Sigmoid colon (tissue), 7 donors: ENCODE measurements around the gene CCDC77. TPM values are rescaled to one million over a fixed set of nuclear protein-coding genes. Genes with fewer than 3 reads are reported as not detected.

Experiments used
- DNase-seq: peaks from one replicate; pipeline ENCODE4 v3.0.0-alpha.2; 2019
- H3K27ac ChIP-seq, 4 donors: fragments of 200-600 bp; sonication (generic); one replicate each; pipeline ENCODE4 v1.5.1; 2016 to 2019; ENCODE audit warnings: mild to moderate bottlenecking in 1 of 4
- H3K27me3 ChIP-seq, 3 donors: fragments of 200-600 bp; sonication (generic); one replicate each; pipeline ENCODE4 v1.5.1; 2019; ENCODE audit warnings: mild to moderate bottlenecking in 1 of 3
- H3K36me3 ChIP-seq, 4 donors: fragments of 200-600 bp; sonication (generic); one replicate each; pipeline ENCODE4 v1.5.1; 2016 to 2019
- H3K4me1 ChIP-seq, 4 donors: fragments of 200-600 bp; sonication (generic); one replicate each; pipeline ENCODE4 v1.5.1; 2017 to 2019
- H3K4me3 ChIP-seq, 4 donors: fragments of 200-600 bp; sonication (generic); one replicate each; pipeline ENCODE4 v1.5.1; 2017 to 2019; ENCODE audit warnings: mild to moderate bottlenecking in 2 of 4, moderate library complexity in 1 of 4
- H3K9me3 ChIP-seq, 4 donors: fragments of 200-600 bp in 3 of 4; sonication (generic) in 3 of 4; one replicate each; pipeline versions ENCODE4 v1.5.1 to v1.6.1; 2013 to 2019
- EP300 ChIP-seq, 4 donors: sonication (generic); formaldehyde crosslinking; IDR thresholded peaks; one replicate each; pipeline ENCODE4 v1.6.1; 2017; ENCODE audit warnings: antibody characterized with exemption in 4 of 4
- POLR2A ChIP-seq, 2 donors: fragments of 450-650 bp; IDR thresholded peaks; one replicate each; pipeline ENCODE4 v1.6.1; 2016; ENCODE audit warnings: antibody characterized with exemption in 2 of 2, mild to moderate bottlenecking in 2 of 2, moderate library complexity in 2 of 2
- POLR2AphosphoS5 ChIP-seq, 4 donors: sonication (generic); formaldehyde crosslinking; IDR thresholded peaks; one replicate each; pipeline ENCODE4 v1.6.1; 2017; ENCODE audit warnings: antibody characterized with exemption in 4 of 4
- WGBS, 2 donors: extraction: QIAGEN DNeasy Blood & Tissue Kit; methylation state at CpG; one replicate each; pipeline ENCODE4 v1.1.7; 2013; 5-methylcytosine and 5-hydroxymethylcytosine counted together
- intact Hi-C: fragments of 100-400 bp; cut with DNase I; formaldehyde crosslinking; loops from one replicate; pipeline ENCODE4 v1.15.1; 2023
- polyA plus RNA-seq, 3 donors: library from polyadenylated mRNA; stranded (reverse); fragments of 200-250 nt; gene quantifications; one replicate each; pipeline ENCODE4 v1.2.3, GENCODE V29; 2013
- total RNA-seq, 4 donors: library from RNA; depleted of rRNA; stranded (reverse); fragments of >200 nt; gene quantifications; one replicate each; pipeline ENCODE4 v1.1.0, GENCODE V29; 2016
- TF ChIP-seq, protein P1 (sequence below), 4 experiments: fragments of 450-650 bp in 3 of 4; fragments of 200-600 bp in 1 of 4; IDR thresholded peaks; one replicate each; pipeline ENCODE4 v1.5.1; 2016 to 2019; ENCODE audit warnings: antibody characterized with exemption in 4 of 4, mild to moderate bottlenecking in 3 of 4, moderate library complexity in 2 of 4
- donor health status: healthy with polysubstance abuse.
- donor health status: Bipolar disorder and iron deficiency.
- donor health status: healthy.

Gene CCDC77
- total and polyA plus RNA-seq, 7 donors = 2.8 to 8.6 (median 5.8) TPM

DNA sequence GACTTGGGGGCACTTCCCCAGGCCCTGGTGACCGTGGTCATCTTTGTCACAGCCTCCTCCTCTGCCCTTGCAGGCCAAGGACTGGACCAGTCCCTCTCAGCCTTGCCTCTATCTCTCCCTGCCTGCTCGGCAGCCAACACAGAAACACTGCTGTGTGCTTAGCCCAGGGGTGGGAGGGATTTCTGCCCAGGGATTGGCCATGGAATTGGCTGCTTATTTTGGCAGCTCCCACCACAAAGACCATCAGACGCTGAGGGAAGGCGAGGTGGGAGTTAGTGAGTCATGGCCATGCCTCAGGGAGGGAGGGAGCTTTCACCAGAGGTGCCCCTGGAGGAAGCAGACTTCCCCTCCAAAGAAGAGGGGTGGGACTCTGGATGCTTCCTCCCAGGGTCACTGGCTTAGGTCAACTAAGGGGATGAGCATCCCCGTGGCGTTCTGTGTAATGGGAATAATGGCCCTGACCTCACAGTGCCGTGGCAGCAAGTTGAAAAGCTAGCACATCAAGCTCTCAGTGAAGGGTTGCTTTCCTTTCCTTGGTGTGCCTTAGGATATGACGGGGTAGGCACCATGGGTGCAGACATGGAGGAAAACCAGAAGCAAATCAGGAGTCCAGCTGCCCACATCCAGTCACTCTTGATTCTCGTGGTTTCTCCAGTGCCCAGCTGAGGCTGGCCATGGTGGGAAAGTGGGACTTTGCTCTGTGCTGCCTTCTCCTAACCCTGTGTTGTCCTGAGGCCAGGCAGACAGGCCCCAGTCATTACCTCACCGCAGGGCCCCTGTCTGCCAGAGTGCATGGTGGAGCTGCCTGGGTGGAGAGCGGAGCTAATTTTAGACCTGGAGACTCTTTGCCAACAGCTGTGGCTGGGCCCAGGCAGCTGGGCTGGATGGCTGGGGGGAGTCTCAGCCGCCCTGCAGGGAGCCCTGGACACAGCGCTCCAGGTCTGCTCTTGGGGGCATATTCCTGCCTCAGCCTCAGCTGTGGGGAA lies 79.7 kb downstream of the CCDC77 start:
- Histone ChIP-seq H3K9me3 (no peaks in the 10 kb centered on the region), H3K27ac (peak overlapping the region in 2 of 4 donors; percentile 33 to 59), H3K27me3 (no peaks in the 10 kb centered on the region), H3K4me3 (no peak overlapping the region), H3K4me1 (peaks cover 0 to 13% (median 12%) of the 10 kb centered on the region in 4 donors), H3K36me3 (no peaks in the 10 kb centered on the region)
- intact Hi-C loops = no loop called here
- TF ChIP-seq POLR2A (IDR thresholded peaks at IDR 0.05) (no peak), EP300 (IDR thresholded peaks at IDR 0.05) (no peak), POLR2AphosphoS5 (IDR thresholded peaks at IDR 0.05) (no peak)
- TF ChIP-seq, protein P1, sequence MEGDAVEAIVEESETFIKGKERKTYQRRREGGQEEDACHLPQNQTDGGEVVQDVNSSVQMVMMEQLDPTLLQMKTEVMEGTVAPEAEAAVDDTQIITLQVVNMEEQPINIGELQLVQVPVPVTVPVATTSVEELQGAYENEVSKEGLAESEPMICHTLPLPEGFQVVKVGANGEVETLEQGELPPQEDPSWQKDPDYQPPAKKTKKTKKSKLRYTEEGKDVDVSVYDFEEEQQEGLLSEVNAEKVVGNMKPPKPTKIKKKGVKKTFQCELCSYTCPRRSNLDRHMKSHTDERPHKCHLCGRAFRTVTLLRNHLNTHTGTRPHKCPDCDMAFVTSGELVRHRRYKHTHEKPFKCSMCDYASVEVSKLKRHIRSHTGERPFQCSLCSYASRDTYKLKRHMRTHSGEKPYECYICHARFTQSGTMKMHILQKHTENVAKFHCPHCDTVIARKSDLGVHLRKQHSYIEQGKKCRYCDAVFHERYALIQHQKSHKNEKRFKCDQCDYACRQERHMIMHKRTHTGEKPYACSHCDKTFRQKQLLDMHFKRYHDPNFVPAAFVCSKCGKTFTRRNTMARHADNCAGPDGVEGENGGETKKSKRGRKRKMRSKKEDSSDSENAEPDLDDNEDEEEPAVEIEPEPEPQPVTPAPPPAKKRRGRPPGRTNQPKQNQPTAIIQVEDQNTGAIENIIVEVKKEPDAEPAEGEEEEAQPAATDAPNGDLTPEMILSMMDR (IDR thresholded peaks at IDR 0.05) = no peak
- 81 to 88% methylated on average over 13 of the region's 13 CpGs for WGBS, 2 donors
- DNase-seq = peak; percentile 65

DNA sequence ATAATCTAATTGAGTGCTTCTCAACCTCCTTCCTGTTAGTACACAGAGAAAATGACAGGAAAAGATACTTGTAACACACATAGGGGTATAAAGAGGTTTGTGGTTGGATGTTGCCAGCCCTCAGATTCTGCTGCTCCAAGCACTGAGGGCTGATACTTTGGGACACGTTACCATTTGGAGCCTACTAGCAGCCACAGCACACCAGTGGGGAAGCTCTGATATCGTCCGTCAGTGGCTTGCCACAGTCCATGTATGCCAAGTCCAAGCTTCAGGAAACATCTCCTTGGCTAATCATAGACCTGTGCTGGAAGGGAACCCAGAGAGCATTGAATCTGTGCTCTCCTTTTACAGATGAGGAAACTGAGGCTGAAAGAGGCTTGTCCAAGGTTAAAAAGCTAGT lies 80.6 kb downstream of the CCDC77 start:
- Histone ChIP-seq H3K27ac (no peak overlapping the region), H3K9me3 (no peaks in the 10 kb centered on the region), H3K4me3 (no peak overlapping the region), H3K36me3 (no peaks in the 10 kb centered on the region), H3K27me3 (no peaks in the 10 kb centered on the region), H3K4me1 (peaks cover 0 to 13% (median 12%) of the 10 kb centered on the region in 4 donors)
- WGBS, 2 donors = 77 to 88% methylated on average over 3 of the region's 3 CpGs
- DNase-seq = no peak
- intact Hi-C loops = no loop called here
- TF ChIP-seq, protein P1 (IDR thresholded peaks at IDR 0.05) = no peak
- TF ChIP-seq POLR2AphosphoS5 (IDR thresholded peaks at IDR 0.05) (no peak), POLR2A (IDR thresholded peaks at IDR 0.05) (no peak), EP300 (IDR thresholded peaks at IDR 0.05) (no peak)

GRCh38 chr12:484096-484495 lies 82.7 kb downstream of the CCDC77 start:
- no peaks in the 10 kb centered on the region for H3K27me3 ChIP-seq
- no peak overlapping the region for H3K27ac ChIP-seq
- no peaks in the 10 kb centered on the region for H3K36me3 ChIP-seq
- DNase-seq = no peak
- no peak overlapping the region for H3K4me3 ChIP-seq
- H3K4me1 ChIP-seq = peaks cover 0 to 13% (median 12%) of the 10 kb centered on the region in 4 donors
- intact Hi-C loops = no loop called here
- WGBS, 2 donors = 75 to 82% methylated on average over 11 of the region's 11 CpGs
- TF ChIP-seq POLR2AphosphoS5 (IDR thresholded peaks at IDR 0.05) (no peak), EP300 (IDR thresholded peaks at IDR 0.05) (no peak), POLR2A (IDR thresholded peaks at IDR 0.05) (no peak)
- TF ChIP-seq, protein P1 (IDR thresholded peaks at IDR 0.05) = no peak
- peaks cover 0 to 3% (median 0%) of the 10 kb centered on the region in 4 donors for H3K9me3 ChIP-seq

DNA sequence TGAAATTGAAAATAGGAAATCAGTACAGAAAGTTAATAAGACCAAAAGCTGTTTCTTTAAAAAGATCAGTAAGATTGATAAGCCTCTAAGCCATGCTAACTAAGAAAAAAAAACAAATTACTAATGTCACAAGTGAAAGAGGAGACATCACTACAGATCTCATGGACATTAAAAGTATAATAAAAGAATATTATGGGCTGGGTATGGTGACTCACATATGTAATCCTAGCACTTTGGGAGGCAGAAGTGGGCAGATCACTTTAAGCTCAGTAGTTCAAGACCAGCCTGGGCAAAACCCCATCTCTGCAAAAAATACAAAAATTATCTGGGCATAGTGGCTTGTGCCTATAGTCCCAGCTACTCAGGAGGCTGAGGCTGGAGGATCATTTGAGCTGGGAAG lies 88.8 kb downstream of the CCDC77 start:
- Histone ChIP-seq H3K36me3 (no peaks in the 10 kb centered on the region), H3K27ac (no peak overlapping the region), H3K4me1 (no peaks in the 10 kb centered on the region), H3K4me3 (no peak overlapping the region), H3K9me3 (peaks cover 0 to 13% (median 0%) of the 10 kb centered on the region in 4 donors), H3K27me3 (no peaks in the 10 kb centered on the region)
- no peak for DNase-seq
- intact Hi-C loops = no loop called here
- no peak for TF ChIP-seq POLR2A (IDR thresholded peaks at IDR 0.05)
- no peak for TF ChIP-seq EP300 (IDR thresholded peaks at IDR 0.05)
- TF ChIP-seq POLR2AphosphoS5 (IDR thresholded peaks at IDR 0.05) = no peak
- TF ChIP-seq, protein P1 (IDR thresholded peaks at IDR 0.05) = no peak

Other genes with a start within 250 kb of the CCDC77 start
- 1 to 10 TPM in 1 of 4 donors, under 1 TPM in 1, not detected in 2; 0.28 to 2.1 TPM for gene SLC6A12, start 187.5 kb upstream of the CCDC77 start, total RNA-seq
- gene SLC6A12, start 187.5 kb upstream of the CCDC77 start, polyA plus RNA-seq = 1 to 10 TPM in 2 of 3 donors, under 1 TPM in 1; 0.48 to 4.2 (median 4.2) TPM
- gene SLC6A13, start 138.8 kb upstream of the CCDC77 start, total RNA-seq = under 1 TPM in 1 of 4 donors, not detected in 3; 0.55 TPM
- gene SLC6A13, start 138.8 kb upstream of the CCDC77 start, polyA plus RNA-seq = under 1 TPM in 1 of 3 donors, not detected in 2; 0.10 TPM
- 10 to 100 TPM; 34.2 to 65.6 (median 40.0) TPM for gene KDM5A, start 12.3 kb upstream of the CCDC77 start, total RNA-seq
- gene KDM5A, start 12.3 kb upstream of the CCDC77 start, polyA plus RNA-seq = 10 to 100 TPM in 1 of 3 donors, 1 to 10 TPM in 2; 5.4 to 12.0 (median 6.0) TPM
- gene B4GALNT3, start 58.3 kb downstream of the CCDC77 start, total RNA-seq = under 1 TPM; under 0.01 to 0.36 (median 0.23) TPM
- gene B4GALNT3, start 58.3 kb downstream of the CCDC77 start, polyA plus RNA-seq = 10 to 100 TPM in 2 of 3 donors, 1 to 10 TPM in 1; 8.4 to 74.2 (median 12.0) TPM